H7 (cell line): Measurements from ENCODE around the gene C16orf87. TPM values are rescaled to one million over a fixed set of nuclear protein-coding genes. Genes with fewer than 3 reads are reported as not detected.
A peak's percentile ranks its signal among the peaks of the same experiment; 100 is the strongest.

Experiments used
- DNase-seq: peaks from one replicate; pipeline ENCODE4 v3.0.0; 2012
- H3K27me3 ChIP-seq: 2 replicates; pipeline ENCODE4 v1.6.0; 2011; ENCODE audit warnings: mild to moderate bottlenecking, low read length; ENCODE audit not compliant: control insufficient read depth, insufficient read depth
- H3K36me3 ChIP-seq: replicated peaks from 2 replicates; pipeline ENCODE4 v1.5.1; 2011; ENCODE audit warnings: low read length; ENCODE audit not compliant: control insufficient read depth, insufficient read depth
- H3K4me3 ChIP-seq: 2 replicates; pipeline ENCODE4 v1.5.1; 2011; ENCODE audit warnings: low read depth, mild to moderate bottlenecking, control low read depth, low read length, moderate library complexity; ENCODE audit not compliant: insufficient read depth
- total RNA-seq: library from RNA; depleted of rRNA; stranded (reverse); fragments of >200 nt; shearing (Covaris generic); gene quantifications from 2 replicates; pipeline ENCODE4 v1.2.3, GENCODE V29; 2014

C16orf87 gene
- total RNA-seq, 1 experiment from 2014 or later: 18.8 TPM

GRCh38 chr16:46852130-46852529, 21.1 kb upstream of the C16orf87 start:
- H3K36me3 ChIP-seq: no peaks in the 10 kb centered on the region
- H3K4me3 ChIP-seq: no peak overlapping the region
- no peaks in the 10 kb centered on the region for H3K27me3 ChIP-seq
- DNase-seq: no peak

GRCh38 chr16:46850619-46851555, 19.9 kb upstream of the C16orf87 start:
- DNase-seq: no peak

GRCh38 chr16:46848768-46849764, 18.1 kb upstream of the C16orf87 start:
- H3K36me3 ChIP-seq: no peaks in the 10 kb centered on the region
- DNase-seq: peak; percentile 29
- no peaks in the 10 kb centered on the region for H3K27me3 ChIP-seq
- no peak overlapping the region for H3K4me3 ChIP-seq

More at GRCh38 chr16:46850619-46851555, 19.9 kb upstream of the C16orf87 start:
- no peak overlapping the region for H3K4me3 ChIP-seq
- no peaks in the 10 kb centered on the region for H3K27me3 ChIP-seq
- no peaks in the 10 kb centered on the region for H3K36me3 ChIP-seq

- no peak overlapping the region for H3K4me3 ChIP-seq
- H3K27me3 ChIP-seq: no peaks in the 10 kb centered on the region
- H3K36me3 ChIP-seq: no peaks in the 10 kb centered on the region
- DNase-seq: no peak
These were observed 15.0 kb upstream of the C16orf87 start for GRCh38 chr16:46845952-46846351.

GRCh38 chr16:46844771-46845170, 13.8 kb upstream of the C16orf87 start:
- Histone ChIP-seq H3K27me3 (no peaks in the 10 kb centered on the region), H3K36me3 (no peaks in the 10 kb centered on the region), H3K4me3 (no peak overlapping the region)
- DNase-seq: no peak

- Histone ChIP-seq H3K36me3 (no peaks in the 10 kb centered on the region), H3K4me3 (no peak overlapping the region), H3K27me3 (no peaks in the 10 kb centered on the region)
- DNase-seq: peak; percentile 40
These were observed 13.1 kb upstream of the C16orf87 start for GRCh38 chr16:46843898-46844642.

GRCh38 chr16:46842192-46842895, 11.4 kb upstream of the C16orf87 start:
- no peak overlapping the region for H3K4me3 ChIP-seq
- no peaks in the 10 kb centered on the region for H3K27me3 ChIP-seq
- no peak for DNase-seq
- H3K36me3 ChIP-seq: no peaks in the 10 kb centered on the region

GRCh38 chr16:46839986-46840443, 9.0 kb upstream of the C16orf87 start:
- DNase-seq: no peak
- no peaks in the 10 kb centered on the region for H3K27me3 ChIP-seq
- H3K36me3 ChIP-seq: no peaks in the 10 kb centered on the region
- no peak overlapping the region for H3K4me3 ChIP-seq

- Histone ChIP-seq H3K36me3 (no peaks in the 10 kb centered on the region), H3K4me3 (no peak overlapping the region), H3K27me3 (no peaks in the 10 kb centered on the region)
- DNase-seq: no peak
These were observed 5.9 kb upstream of the C16orf87 start for GRCh38 chr16:46836534-46837530.

- Histone ChIP-seq H3K36me3 (no peaks in the 10 kb centered on the region), H3K27me3 (no peaks in the 10 kb centered on the region), H3K4me3 (no peak overlapping the region)
- no peak for DNase-seq
These were observed 2.5 kb upstream of the C16orf87 start for GRCh38 chr16:46833460-46833800.

GRCh38 chr16:46832757-46833459, 1.9 kb upstream of the C16orf87 start:
- no peak overlapping the region for H3K4me3 ChIP-seq
- no peaks in the 10 kb centered on the region for H3K36me3 ChIP-seq
- no peak for DNase-seq
- H3K27me3 ChIP-seq: no peaks in the 10 kb centered on the region

GRCh38 chr16:46830417-46830901, 521 bp downstream of the C16orf87 start:
- no peak for DNase-seq
- no peaks in the 10 kb centered on the region for H3K36me3 ChIP-seq
- peak overlapping the region; percentile 89 for H3K4me3 ChIP-seq
- H3K27me3 ChIP-seq: no peaks in the 10 kb centered on the region
